GM21367 (cell line): Measurements from ENCODE around the gene ASS1.

ENCODE experiments used
- ATAC-seq: cut with Tn5 transposase; IDR thresholded peaks from one replicate; pipeline ENCODE4 v1.9.1; 2021; ENCODE audit not compliant: unreplicated experiment

ASS1 gene

DNA sequence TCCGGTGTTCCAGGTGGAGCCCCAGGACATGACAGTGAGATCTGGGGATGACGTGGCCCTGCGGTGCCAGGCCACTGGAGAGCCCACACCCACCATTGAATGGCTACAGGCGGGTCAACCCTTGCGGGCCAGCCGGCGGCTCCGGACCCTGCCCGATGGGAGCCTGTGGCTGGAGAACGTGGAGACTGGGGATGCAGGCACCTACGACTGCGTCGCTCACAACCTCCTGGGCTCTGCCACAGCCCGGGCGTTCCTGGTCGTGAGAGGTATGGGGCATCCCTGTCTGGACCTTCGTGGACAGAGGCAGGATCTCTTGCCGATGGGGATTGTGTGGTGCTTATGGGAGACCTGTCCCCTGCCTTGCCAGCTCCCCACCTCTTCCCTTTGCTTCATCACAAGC lies 26.0 kb upstream of the ASS1 start:
- no peak for ATAC-seq

DNA sequence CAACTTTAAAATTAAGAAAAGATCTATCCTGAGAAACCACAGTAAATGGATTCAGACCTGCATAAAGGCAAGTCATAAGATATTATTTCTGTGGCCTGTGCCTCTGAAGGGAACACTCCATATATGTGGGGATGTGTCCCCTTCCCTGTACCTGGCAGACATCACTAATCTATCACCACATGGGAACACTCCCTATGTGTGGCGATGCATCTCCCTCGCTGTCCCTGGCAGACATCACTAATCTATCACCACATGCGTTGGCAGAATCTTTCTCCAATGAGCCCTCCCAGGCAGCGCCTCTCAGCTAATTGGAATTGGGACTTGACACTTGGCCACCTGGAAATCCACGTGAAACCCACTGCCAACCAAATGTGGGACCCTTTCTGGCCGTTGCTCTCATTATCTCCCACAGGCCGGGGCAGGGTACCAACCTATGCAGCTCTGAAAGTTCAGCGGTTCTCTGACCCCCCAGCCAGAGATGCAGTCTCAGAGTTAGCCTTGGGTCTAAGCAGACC lies 25.2 kb upstream of the ASS1 start:
- no peak for ATAC-seq

DNA sequence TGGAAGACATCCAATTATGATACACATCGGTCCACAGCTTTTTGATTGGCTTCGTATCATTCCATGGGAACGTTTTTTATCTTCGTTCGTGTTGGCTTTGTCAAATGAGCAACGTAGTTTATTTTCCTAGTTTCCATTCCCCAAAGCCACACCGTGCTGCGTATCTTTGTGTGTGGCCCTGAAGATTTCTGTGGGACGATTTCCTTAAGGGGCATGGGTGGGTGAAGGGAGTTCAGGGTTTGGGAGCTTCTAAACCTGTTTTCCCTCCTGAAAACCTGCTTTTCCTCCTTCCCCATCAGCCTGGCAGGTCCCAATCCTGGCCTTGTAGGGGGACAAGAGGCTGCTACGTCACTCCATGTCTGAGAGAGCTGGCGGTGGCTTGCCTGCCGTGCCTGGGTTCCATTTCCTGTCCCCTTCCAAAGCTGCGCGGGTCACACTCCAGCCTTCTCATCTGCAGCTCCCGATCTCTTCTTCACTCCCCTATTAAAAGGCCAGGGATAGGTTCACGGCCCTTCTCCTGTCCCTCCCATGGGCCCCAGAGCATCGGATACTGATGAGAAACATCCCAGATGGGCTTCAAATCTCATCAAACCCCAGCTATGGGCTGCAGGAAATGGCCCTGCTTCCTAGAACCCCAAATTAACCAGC lies 23.5 kb upstream of the ASS1 start:
- ATAC-seq, result no peak

DNA sequence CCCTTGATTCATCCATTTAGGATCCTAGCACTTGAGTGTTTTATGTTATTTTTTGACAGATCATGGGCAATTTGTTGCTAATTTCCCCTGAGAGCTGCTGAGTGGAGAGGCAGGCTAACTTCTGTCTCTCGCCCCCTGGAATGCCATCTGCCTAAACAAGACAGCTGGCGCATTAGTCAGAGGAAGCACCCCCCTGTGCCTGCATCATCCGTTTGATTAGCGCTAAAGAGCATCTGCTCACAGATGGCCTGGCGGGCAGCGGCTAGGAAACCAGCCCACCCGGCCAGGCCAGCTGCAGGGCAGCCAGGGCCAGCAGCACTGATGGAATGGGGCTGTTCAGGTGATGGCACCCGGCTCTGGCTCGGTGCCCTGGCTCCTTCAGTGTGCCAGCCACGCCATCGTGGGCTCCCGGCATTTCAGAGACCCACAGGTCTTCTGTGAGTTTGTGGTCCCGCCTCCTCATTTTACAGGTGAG lies 22.9 kb upstream of the ASS1 start:
- ATAC-seq, result no peak

DNA sequence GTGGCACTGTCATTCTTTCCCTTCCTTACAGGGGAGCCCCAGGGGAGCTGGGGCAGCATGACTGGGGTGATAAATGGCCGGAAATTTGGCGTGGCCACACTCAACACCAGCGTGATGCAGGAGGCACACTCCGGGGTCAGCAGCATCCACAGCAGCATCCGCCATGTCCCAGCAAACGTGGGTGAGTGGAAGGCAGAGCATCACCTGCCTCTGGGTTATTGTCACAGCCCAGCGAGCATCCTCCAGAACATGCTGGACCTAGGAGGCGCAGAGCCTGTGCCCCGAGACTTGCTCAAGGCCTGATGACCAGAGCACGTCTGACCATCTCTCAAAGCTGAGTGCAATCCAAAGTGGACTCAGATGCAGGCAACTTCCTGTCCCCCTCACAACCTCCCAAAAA lies 22.2 kb upstream of the ASS1 start:
- ATAC-seq, result no peak

DNA sequence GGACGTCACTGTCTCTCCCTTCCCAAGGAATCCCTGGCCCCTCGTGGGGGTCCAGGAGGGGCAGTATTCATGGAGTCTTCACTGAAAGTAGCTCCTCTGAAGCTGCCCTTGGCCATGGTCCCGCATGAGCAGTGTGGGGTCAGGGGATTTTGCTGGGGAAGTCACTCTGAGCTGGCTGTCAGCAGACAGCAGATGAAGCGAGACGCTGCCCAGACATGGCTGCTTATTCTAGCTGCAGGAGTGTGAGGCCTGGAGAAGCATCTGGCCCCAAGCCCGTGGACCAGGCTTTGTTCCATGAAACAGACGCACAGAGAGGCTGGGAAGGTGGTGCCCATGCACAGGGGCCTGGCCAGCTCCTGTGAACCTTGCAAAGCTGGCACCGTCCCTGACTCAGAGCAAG lies 21.5 kb upstream of the ASS1 start:
- no peak for ATAC-seq

DNA sequence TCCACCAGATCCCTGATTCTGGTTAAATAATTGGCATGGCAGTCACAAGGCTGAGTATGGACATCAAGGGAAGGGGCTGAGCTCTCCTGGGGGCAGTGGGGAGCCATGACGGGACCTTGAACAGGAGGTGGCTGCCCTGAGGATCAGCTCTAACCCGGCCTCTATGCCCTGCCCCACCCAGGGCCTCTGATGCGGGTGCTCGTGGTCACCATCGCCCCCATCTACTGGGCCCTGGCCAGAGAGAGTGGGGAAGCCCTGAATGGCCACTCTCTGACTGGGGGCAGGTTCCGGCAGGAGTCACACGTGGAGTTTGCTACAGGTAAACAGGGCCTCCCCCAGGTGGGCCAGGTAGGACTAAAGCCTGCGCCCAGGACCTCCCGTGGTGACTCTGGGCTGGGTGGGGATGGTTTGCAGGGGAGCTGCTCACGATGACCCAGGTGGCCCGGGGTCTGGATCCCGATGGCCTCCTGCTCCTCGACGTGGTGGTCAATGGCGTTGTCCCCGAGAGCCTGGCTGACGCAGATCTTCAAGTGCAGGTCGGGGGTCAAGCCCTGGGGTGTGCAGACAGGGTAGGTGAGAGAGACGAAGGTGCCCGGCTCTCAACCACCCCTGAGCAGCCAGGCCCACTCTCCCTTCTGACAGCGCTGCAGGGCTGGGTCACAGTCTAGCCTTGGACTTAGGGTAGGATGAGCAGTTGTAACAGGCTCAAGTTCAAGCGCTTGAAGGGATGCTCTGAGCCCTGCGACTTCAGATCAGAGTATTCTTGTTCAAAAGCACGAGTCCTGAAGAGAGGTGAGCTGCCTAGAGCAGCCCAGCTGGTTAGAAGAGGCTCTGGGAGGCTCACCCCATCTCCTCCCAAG lies 19.9 kb upstream of the ASS1 start:
- ATAC-seq, result no peak

DNA sequence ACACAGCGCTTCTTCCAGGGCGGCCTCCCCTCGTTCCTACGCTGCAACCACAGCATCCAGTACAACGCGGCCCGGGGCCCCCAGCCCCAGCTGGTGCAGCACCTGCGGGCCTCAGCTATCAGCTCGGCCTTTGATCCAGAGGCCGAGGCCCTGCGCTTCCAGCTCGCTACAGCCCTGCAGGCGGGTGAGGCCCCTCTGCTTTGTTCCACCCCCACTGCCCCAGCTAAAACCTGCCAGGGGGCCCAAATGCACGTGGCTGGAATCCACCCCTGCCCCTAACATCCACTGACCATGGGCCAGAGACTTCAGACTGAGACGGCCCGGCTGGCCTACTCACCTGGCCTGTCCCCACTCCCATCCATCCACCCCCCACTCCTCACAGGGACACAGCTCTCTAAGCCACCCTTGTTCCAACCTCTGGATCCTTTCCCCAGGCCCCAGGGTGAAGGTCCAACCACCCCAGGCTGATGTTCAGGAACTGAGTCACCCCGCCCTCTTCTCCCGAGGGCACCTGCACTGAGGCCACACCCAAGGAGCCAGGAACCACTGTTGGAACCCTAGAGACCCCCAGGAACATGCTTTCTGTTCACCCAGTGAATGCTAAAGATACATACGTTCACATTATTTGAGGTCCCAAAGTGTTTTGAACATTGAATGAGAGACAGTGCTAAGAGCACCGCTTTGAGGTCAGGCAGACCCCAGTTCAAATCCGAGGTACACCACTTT lies 18.9 kb upstream of the ASS1 start:
- no peak for ATAC-seq

DNA sequence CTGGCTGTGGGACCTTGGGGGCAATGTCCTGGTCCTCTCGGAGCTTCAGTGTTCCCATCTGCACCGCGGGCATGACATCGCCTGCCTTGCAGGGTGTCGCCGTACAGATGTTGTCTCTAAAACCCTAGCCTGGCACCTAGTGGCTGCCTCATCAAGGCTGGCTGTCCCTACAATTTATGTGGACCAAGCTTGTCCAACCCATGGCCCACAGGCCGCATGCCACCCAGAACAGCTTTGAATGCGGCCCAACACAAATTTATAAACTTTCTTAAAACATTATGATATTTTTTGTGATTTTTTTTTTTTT lies 18.3 kb upstream of the ASS1 start:
- ATAC-seq, result no peak

DNA sequence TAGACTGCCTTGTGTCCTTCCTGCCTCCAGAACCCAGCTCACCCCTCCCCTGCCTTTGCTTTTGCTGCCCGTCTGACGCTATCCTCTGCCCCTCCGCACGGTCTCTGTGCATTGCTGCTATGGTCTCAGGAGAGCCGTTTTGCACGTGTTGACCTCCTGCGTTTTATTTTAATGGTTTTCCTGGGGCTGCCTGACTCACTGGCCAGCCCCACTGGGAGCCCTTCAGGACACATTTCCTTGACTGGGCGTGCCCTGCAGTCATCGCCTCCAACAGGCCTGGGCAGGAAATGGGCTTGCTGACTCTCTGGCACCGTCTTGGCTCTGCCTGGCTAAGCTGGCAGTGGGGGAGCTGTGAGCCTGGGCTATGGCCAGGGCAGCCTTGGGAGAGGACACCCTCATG lies 17.9 kb upstream of the ASS1 start:
- ATAC-seq, result no peak

DNA sequence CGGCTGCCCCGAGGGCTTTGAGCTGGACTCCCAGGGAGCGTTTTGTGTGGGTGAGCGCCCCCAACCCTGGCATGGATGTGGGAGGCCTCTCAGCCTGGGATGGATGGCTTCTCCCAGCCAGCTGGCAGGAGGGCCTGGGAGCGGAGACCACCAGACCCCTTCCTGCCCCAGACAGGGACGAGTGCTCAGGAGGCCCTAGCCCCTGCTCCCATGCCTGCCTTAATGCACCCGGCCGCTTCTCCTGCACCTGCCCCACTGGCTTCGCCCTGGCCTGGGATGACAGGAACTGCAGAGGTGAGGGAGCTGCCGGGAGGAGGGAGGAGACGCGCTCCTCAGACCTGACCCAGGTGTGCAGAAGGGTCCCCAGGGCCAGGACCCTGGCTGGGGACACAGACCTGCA lies 17.4 kb upstream of the ASS1 start:
- ATAC-seq, result no peak

DNA sequence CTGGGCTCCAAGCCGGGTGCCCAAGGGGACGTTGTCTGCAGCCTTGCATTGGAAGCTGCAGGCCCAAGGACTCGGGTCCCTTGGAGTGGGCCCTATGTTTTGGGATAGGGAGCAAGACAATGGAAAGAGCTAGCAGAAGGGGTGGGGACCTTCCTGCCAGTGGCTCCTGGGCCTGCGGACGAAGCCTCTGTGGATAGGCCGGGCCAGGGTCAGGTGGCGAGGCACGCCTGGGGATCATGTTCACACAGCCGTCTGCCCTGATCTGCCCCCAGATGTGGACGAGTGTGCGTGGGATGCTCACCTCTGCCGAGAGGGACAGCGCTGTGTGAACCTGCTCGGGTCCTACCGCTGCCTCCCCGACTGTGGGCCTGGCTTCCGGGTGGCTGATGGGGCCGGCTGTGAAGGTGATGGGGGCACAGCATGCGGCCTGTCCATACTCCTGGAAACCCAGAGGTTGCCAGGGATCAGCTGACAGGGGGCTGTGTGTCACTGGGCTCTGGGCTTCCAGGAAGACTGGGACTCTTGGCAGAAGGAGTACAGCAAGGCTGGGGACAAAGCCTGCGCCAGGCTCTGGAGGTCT lies 16.6 kb upstream of the ASS1 start:
- no peak for ATAC-seq

DNA sequence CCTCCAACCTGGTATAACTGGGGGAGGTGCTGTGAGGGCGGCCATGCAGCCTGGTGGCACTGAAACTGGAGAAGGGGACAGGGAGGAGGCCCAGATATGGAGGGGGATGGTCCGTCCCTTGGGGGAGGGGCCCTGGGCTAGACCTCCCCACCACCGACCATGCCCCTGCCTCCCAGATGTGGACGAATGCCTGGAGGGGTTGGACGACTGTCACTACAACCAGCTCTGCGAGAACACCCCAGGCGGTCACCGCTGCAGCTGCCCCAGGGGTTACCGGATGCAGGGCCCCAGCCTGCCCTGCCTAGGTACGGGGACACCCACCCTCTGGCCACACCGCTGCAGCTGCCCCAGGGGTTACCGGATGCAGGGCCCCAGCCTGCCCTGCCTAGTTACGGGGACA lies 15.4 kb upstream of the ASS1 start:
- ATAC-seq, result no peak

DNA sequence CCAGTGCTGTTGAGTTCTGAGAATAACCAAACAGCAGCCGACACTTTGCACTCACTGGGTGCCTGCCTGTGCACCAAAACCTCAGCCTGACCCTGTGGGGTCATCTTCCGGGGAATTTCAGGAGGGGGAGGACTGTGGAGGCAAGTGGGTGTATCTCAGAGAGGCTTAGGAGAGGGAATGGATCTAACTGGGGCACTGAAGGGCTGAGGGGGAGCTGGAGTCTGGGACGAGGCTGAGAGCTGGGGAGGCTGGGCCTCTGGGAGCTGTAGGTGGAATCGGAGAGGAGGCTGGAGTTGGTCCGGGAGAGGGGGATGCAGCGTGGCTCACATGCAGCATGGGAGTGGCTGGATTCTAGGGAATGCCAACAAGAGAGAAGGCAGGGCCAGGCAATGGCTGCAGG lies 14.9 kb upstream of the ASS1 start:
- no peak for ATAC-seq

DNA sequence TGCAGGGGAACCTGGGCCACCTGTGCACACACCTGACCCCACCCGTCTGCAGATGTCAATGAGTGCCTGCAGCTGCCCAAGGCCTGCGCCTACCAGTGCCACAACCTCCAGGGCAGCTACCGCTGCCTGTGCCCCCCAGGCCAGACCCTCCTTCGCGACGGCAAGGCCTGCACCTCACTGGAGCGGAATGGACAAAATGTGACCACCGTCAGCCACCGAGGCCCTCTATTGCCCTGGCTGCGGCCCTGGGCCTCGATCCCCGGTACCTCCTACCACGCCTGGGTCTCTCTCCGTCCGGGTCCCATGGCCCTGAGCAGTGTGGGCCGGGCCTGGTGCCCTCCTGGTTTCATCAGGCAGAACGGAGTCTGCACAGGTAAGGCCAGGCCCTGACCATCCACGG lies 14.5 kb upstream of the ASS1 start:
- ATAC-seq, result no peak

DNA sequence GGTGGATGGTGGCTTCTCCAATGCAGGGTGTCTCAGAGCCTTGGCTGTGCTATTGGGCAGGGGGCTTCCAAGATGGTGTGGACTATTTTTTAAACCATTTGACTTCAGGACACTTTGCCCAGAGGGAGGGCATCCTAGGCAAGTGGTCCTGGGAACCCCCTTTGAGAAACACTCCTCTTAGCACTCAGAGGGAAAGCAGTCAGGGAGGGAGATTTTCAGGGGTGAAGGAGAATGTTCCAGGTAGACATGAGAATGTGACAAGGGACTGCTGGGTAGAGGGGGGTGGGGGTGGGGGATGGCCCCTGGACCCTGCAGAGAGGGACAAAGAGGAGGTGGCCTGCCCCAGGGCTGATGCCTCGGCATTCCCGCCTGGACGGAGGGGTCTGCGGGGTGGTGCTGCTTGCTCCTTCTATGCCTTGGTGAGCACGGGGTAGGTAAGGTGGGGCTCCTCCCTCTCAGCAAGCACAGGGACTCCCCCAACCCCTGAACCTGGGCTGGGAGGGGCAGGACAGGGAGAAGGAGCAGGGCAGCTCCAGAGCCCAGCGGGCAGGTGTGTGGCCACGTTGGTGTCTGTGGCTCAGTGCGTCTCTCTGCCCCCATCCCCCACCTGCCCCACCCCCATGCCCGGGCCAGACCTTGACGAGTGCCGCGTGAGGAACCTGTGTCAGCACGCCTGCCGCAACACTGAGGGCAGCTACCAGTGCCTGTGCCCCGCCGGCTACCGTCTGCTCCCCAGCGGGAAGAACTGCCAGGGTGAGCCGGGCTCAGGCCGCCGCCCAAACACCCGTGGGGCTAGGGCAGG lies 13.8 kb upstream of the ASS1 start:
- no peak for ATAC-seq

DNA sequence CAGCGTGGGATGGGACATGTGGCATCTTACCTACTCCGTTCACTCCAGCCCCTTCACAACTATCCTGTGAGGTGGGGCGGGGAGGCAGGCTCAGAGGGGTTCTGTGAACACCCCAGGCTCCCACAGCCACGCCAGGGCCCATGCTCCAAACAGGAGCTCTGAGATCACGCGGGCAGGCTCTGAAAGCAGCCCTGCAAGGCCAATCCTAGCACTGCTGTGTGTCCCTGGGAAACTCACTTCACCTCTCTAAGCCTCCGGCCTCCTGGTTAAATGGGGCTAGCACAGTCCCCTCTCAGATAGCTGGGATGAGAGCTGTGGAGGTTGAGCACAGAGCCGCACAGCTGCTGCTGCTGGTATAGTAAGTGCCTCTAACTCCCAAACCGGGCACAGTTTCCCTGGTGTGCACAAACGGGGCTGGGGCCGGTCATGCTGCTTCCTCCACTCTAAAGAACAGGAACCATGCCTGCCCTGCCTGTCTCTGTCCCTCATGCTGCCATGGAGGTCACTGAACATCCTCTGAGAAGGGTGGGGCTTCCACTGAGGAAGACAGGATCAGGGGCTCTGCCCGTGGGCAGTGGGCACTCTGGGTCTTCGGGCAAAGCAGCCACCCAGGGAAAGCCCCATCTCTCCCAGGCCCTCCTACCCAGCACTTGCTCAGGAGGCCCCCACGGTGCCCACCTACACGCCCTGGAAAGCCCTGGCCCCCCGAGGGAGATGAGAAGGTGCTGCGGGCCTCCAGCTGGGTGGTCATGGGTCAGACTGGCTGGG lies 13.0 kb upstream of the ASS1 start:
- ATAC-seq, result no peak

DNA sequence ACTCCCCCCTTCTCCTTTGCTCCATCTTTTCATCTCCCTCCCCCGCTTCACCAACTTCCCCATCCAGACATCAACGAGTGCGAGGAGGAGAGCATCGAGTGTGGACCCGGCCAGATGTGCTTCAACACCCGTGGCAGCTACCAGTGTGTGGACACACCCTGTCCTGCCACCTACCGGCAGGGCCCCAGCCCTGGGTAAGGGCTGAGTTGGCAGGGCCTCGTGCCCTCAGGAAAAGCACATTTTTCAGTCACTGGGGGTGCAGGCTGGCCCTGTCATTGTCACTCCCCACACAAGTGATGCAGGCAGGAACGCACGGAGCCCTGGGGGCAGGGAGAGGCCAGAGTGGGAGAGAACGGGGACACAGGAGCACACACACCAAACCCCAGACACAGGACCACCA lies 12.4 kb upstream of the ASS1 start:
- no peak for ATAC-seq

DNA sequence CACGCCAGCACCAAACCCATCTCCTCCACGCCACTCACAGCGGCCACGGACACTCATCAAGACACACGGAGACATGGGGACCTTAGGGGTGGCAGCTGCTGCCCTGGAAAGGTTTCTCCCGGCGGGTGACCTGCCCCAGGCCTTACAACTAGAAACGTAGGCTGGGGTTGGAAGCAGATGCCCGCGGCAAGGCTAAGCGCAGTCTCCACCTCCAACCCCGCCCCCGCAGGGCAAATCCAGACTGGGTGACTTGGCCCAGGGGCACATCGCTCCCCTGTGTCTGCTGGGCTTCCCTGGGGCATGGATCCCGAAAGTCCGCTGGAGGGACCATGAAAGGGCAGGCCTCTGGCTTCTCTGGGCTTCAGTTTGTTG lies 12.0 kb upstream of the ASS1 start:
- no peak for ATAC-seq
